GM12873 (cell line): ENCODE measurements around the gene GDPD5.

ENCODE experiments used
- CTCF ChIP-seq: IDR thresholded peaks from 2 replicates; pipeline ENCODE4 v1.5.1; 2012; ENCODE audit warnings: low read depth, mild to moderate bottlenecking, moderate library complexity, low read length, control low read depth; ENCODE audit not compliant: insufficient read depth; ENCODE audit errors: missing control alignments

The GDPD5 gene

DNA sequence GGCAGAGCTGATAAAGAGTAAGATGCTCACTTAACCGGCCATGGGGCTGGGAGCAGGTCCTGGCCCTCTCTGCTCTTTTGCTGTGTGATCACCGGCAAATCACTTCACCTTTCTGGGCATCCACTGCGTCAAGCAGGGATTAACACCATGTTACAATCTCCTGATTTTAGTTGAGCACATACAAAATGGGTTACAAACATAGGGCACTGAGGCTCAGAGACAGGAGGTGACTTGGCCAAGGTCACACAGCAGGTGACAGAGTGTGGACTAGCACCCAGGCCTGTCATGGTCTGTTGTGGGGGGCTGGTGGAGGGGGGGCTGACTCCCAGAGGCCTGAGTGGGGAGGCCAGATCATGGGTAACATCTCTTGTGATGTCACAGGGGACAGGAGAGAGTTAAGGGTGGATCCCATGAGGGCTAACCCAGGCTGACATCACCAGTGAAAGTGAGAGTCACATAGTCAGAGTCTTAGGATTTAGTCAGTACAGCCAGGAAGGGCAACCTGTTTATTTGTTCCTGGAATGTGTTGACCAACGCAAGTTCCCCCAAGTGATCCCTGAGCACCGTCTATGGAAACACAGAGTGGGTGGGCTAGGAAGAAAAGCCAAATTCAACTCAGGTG, 27.8 kb downstream of the GDPD5 start:
- TF ChIP-seq CTCF: no peak

DNA sequence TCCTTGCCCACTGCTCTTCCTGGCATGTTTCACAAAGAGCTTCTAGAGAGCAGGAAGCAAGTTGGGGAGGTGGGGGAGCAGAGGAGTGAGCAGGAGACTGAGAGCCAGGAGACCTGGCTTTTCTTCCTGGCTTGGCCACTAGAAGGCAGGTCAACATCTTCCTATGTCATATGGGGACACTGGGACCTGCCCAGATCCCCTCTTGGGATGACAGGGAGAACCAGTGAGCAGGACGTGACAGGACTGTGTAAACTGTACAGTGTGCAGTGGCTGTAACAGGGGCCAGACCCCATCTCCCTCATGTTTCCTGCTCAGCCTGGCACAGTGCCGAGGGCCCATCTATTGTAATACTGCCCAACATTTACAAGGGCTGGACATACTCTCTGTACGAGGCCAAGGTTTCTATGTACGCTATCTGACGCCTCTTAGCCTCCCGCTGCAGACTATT, 29.4 kb downstream of the GDPD5 start:
- peak; percentile 9 for TF ChIP-seq CTCF

GRCh38 chr11:75495749-75496304, 29.9 kb downstream of the GDPD5 start:
- TF ChIP-seq CTCF: no peak

- no peak for TF ChIP-seq CTCF
These were observed 32.1 kb downstream of the GDPD5 start for GRCh38 chr11:75493626-75494025.

DNA sequence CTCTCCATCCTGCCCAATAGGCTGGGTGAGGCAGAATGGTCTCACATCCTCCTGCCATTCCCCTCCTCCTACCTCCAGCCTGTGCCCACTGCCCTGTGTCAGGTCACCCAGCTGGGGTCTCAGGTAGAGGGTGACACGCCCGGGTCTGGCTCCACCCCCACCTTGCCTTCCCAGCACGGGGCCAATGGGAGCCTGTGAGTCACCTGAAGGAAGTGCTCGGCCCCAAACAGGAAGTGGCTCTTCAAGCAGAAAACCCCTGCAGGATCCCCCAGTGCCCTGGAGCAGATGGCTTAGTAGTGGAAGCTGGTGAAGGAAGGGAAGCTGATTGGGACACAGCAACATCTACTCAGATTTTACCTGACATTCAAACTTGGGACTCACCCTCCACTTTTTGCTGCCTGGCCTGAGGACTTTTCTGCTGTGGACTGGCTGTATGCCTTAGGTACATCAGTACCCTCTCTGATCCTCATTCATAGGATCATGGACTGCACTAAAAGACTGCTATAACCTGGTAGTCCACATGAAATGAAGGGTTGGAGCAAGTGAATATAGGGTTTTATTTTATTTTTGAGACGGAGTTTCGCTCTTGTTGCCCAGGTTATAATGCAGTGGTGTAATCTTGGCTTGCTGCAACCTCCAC, 33.4 kb downstream of the GDPD5 start:
- TF ChIP-seq CTCF: no peak

GRCh38 chr11:75491465-75491864, 34.3 kb downstream of the GDPD5 start:
- TF ChIP-seq CTCF: no peak
